ENCODE measurements around the gene NCKAP5. TPM values are rescaled to one million over a fixed set of nuclear protein-coding genes. Genes with fewer than 3 reads are reported as not detected.

NCKAP5 gene
- total RNA-seq, 1 experiment from 2014 or later = not detected

- DNase-seq (ENCODE audit: low spot score) = no peak
Observed at GRCh38 chr2:132949108-132949507, 619.2 kb downstream of the NCKAP5 start.

GRCh38 chr2:132948211-132948610 lies 620.1 kb downstream of the NCKAP5 start:
- no peak for DNase-seq (ENCODE audit: low spot score)

- DNase-seq (ENCODE audit: low spot score) = no peak
Observed at GRCh38 chr2:132943829-132944228, 624.4 kb downstream of the NCKAP5 start.

GRCh38 chr2:132941296-132942020 lies 626.8 kb downstream of the NCKAP5 start:
- no peak for DNase-seq (ENCODE audit: low spot score)

- DNase-seq (ENCODE audit: low spot score) = no peak
Observed at GRCh38 chr2:132937629-132938028, 630.6 kb downstream of the NCKAP5 start.

GRCh38 chr2:132936791-132937190 lies 631.5 kb downstream of the NCKAP5 start:
- no peak for DNase-seq (ENCODE audit: low spot score)

- DNase-seq (ENCODE audit: low spot score) = no peak
Observed at GRCh38 chr2:132936261-132936660, 632.0 kb downstream of the NCKAP5 start.

GRCh38 chr2:132929786-132930185 lies 638.5 kb downstream of the NCKAP5 start:
- no peak for DNase-seq (ENCODE audit: low spot score)

- no peak for DNase-seq (ENCODE audit: low spot score)
Observed at GRCh38 chr2:132923787-132924186, 644.5 kb downstream of the NCKAP5 start.

GRCh38 chr2:132915812-132916549 lies 652.3 kb downstream of the NCKAP5 start:
- DNase-seq (ENCODE audit: low spot score) = no peak

GRCh38 chr2:132911726-132912724 lies 656.2 kb downstream of the NCKAP5 start:
- DNase-seq (ENCODE audit: low spot score) = no peak

- no peak for DNase-seq (ENCODE audit: low spot score)
Observed at GRCh38 chr2:132910432-132910831, 657.8 kb downstream of the NCKAP5 start.

- DNase-seq (ENCODE audit: low spot score) = no peak
Observed at GRCh38 chr2:132909427-132909826, 658.8 kb downstream of the NCKAP5 start.

GRCh38 chr2:132904142-132904842 lies 664.0 kb downstream of the NCKAP5 start:
- DNase-seq (ENCODE audit: low spot score) = no peak

GRCh38 chr2:132902626-132903025 lies 665.6 kb downstream of the NCKAP5 start:
- no peak for DNase-seq (ENCODE audit: low spot score)

- no peak for DNase-seq (ENCODE audit: low spot score)
Observed at GRCh38 chr2:132901661-132902060, 666.6 kb downstream of the NCKAP5 start.

- DNase-seq (ENCODE audit: low spot score) = no peak
Observed at GRCh38 chr2:132897111-132897510, 671.2 kb downstream of the NCKAP5 start.

- DNase-seq (ENCODE audit: low spot score) = no peak
Observed at GRCh38 chr2:132896073-132896472, 672.2 kb downstream of the NCKAP5 start.

- DNase-seq (ENCODE audit: low spot score) = no peak
Observed at GRCh38 chr2:132891498-132891897, 676.8 kb downstream of the NCKAP5 start.

- DNase-seq (ENCODE audit: low spot score) = no peak
Observed at GRCh38 chr2:132886574-132886973, 681.7 kb downstream of the NCKAP5 start.

GRCh38 chr2:132884705-132885104 lies 683.6 kb downstream of the NCKAP5 start:
- no peak for DNase-seq (ENCODE audit: low spot score)
